Peyer's patch (tissue), 4 donors: ENCODE results near the gene PRSS53. TPM values are rescaled to one million over a fixed set of nuclear protein-coding genes. Genes with fewer than 3 reads are reported as not detected.

ENCODE experiments used
- DNase-seq, 3 donors: peaks; one replicate each; pipeline ENCODE4 v3.0.0-alpha.2; 2017 to 2019
- H3K27ac ChIP-seq, 4 donors: fragments of 200-600 bp; sonication (generic); one replicate each; pipeline ENCODE4 v1.5.1; 2016 to 2019
- H3K27me3 ChIP-seq, 2 donors: fragments of 200-600 bp; sonication (generic); one replicate each; pipeline ENCODE4 v1.5.1; 2019
- H3K36me3 ChIP-seq, 3 donors: fragments of 200-600 bp; sonication (generic); one replicate each; pipeline ENCODE4 v1.5.1; 2016 to 2019
- H3K4me1 ChIP-seq, 4 donors: fragments of 200-600 bp; sonication (generic); one replicate each; pipeline ENCODE4 v1.5.1; 2016 to 2019
- H3K4me3 ChIP-seq, 4 donors: fragments of 200-600 bp; sonication (generic); 1 replicate in 3 of 4; 2 replicates in 1 of 4; pipeline ENCODE4 v1.5.1; 2016 to 2019; ENCODE audit warnings: mild to moderate bottlenecking in 1 of 4
- H3K9me3 ChIP-seq, 4 donors: fragments of 200-600 bp; sonication (generic); one replicate each; pipeline ENCODE4 v1.5.1; 2016 to 2019; ENCODE audit warnings: mild to moderate bottlenecking in 1 of 4
- CTCF ChIP-seq, 6 experiments: fragments of 450-650 bp in 4 of 6; fragments of 200-600 bp in 2 of 6; sonication (generic) in 1 of 6; IDR thresholded peaks; one replicate each; pipeline ENCODE4 v1.5.1; 2017 to 2019; ENCODE audit warnings: antibody characterized with exemption in 6 of 6, mild to moderate bottlenecking in 3 of 6, moderate library complexity in 1 of 6
- POLR2A ChIP-seq, 2 donors: fragments of 450-650 bp; IDR thresholded peaks; one replicate each; pipeline ENCODE4 v1.5.1; 2017; ENCODE audit warnings: antibody characterized with exemption in 2 of 2, mild to moderate bottlenecking in 2 of 2, moderate library complexity in 2 of 2
- total RNA-seq, 4 donors: library from RNA; depleted of rRNA; stranded (reverse); fragments of >200 nt; gene quantifications; one replicate each; pipeline ENCODE4 v1.1.0, GENCODE V29; 2016

PRSS53 gene
- total RNA-seq, 4 donors from 2014 or later = 6.8 to 18.4 (median 12.0) TPM

GRCh38 chr16:31113121-31114120, 24.7 kb upstream of the PRSS53 start:
- no peaks in the 10 kb centered on the region for H3K27me3 ChIP-seq
- H3K9me3 ChIP-seq = no peaks in the 10 kb centered on the region
- peaks cover 0 to 38% (median 0%) of the 10 kb centered on the region in 3 donors for H3K36me3 ChIP-seq
- peaks cover 0 to 41% (median 6%) of the 10 kb centered on the region in 4 donors for H3K4me1 ChIP-seq
- DNase-seq = no peak
- no peak for TF ChIP-seq POLR2A (IDR thresholded peaks at IDR 0.05)
- TF ChIP-seq CTCF (IDR thresholded peaks at IDR 0.05) = no peak
- no peak overlapping the region for H3K4me3 ChIP-seq
- H3K27ac ChIP-seq = peak overlapping the region in 3 of 4 donors; percentile 26 to 93 (median 51)

- DNase-seq = no peak
- peaks cover 0 to 41% (median 8%) of the 10 kb centered on the region in 4 donors for H3K4me1 ChIP-seq
- peak overlapping the region in 2 of 4 donors; percentile 51 to 93 for H3K27ac ChIP-seq
- H3K27me3 ChIP-seq = no peaks in the 10 kb centered on the region
- H3K9me3 ChIP-seq = no peaks in the 10 kb centered on the region
- H3K4me3 ChIP-seq = no peak overlapping the region
- H3K36me3 ChIP-seq = peaks cover 0 to 38% (median 0%) of the 10 kb centered on the region in 3 donors
- TF ChIP-seq CTCF (IDR thresholded peaks at IDR 0.05) (no peak), POLR2A (IDR thresholded peaks at IDR 0.05) (no peak)
Measured at GRCh38 chr16:31112711-31113110, 24.0 kb upstream of the PRSS53 start.

GRCh38 chr16:31111881-31112466, 23.2 kb upstream of the PRSS53 start:
- H3K27me3 ChIP-seq = no peaks in the 10 kb centered on the region
- TF ChIP-seq POLR2A (IDR thresholded peaks at IDR 0.05) (no peak), CTCF (IDR thresholded peaks at IDR 0.05) (no peak)
- H3K4me3 ChIP-seq = no peak overlapping the region
- H3K4me1 ChIP-seq = peaks cover 0 to 41% (median 9%) of the 10 kb centered on the region in 4 donors
- H3K36me3 ChIP-seq = peaks cover 0 to 38% (median 0%) of the 10 kb centered on the region in 3 donors
- no peak overlapping the region for H3K27ac ChIP-seq
- peak in 1 of 3 donors; percentile 44 for DNase-seq
- H3K9me3 ChIP-seq = no peaks in the 10 kb centered on the region

GRCh38 chr16:31110106-31111034, 21.6 kb upstream of the PRSS53 start:
- no peak for DNase-seq
- no peak overlapping the region for H3K4me3 ChIP-seq
- TF ChIP-seq CTCF (IDR thresholded peaks at IDR 0.05) (no peak), POLR2A (IDR thresholded peaks at IDR 0.05) (no peak)
- peaks cover 0 to 42% (median 11%) of the 10 kb centered on the region in 4 donors for H3K4me1 ChIP-seq
- H3K27ac ChIP-seq = no peak overlapping the region
- no peaks in the 10 kb centered on the region for H3K9me3 ChIP-seq
- H3K27me3 ChIP-seq = no peaks in the 10 kb centered on the region
- peaks cover 0 to 38% (median 0%) of the 10 kb centered on the region in 3 donors for H3K36me3 ChIP-seq

- H3K27ac ChIP-seq = no peak overlapping the region
- no peak for DNase-seq
- H3K4me3 ChIP-seq = no peak overlapping the region
- no peak for TF ChIP-seq CTCF (IDR thresholded peaks at IDR 0.05)
- TF ChIP-seq POLR2A (IDR thresholded peaks at IDR 0.05) = no peak
- H3K9me3 ChIP-seq = no peaks in the 10 kb centered on the region
- peaks cover 0 to 37% (median 11%) of the 10 kb centered on the region in 4 donors for H3K4me1 ChIP-seq
- peaks cover 0 to 38% (median 0%) of the 10 kb centered on the region in 3 donors for H3K36me3 ChIP-seq
- no peaks in the 10 kb centered on the region for H3K27me3 ChIP-seq
Measured at GRCh38 chr16:31109622-31110021, 20.9 kb upstream of the PRSS53 start.
